Peyer's patch (tissue), 4 donors: ENCODE results near the gene LAPTM5.

Experiments
- CTCF ChIP-seq, 6 experiments: fragments of 450-650 bp in 4 of 6; fragments of 200-600 bp in 2 of 6; sonication (generic) in 1 of 6; IDR thresholded peaks; one replicate each; pipeline ENCODE4 v1.5.1; 2017 to 2019; ENCODE audit warnings: antibody characterized with exemption in 6 of 6, mild to moderate bottlenecking in 3 of 6, moderate library complexity in 1 of 6
- POLR2A ChIP-seq, 2 donors: fragments of 450-650 bp; IDR thresholded peaks; one replicate each; pipeline ENCODE4 v1.5.1; 2017; ENCODE audit warnings: antibody characterized with exemption in 2 of 2, mild to moderate bottlenecking in 2 of 2, moderate library complexity in 2 of 2

- TF ChIP-seq CTCF (IDR thresholded peaks at IDR 0.05) (no peak), POLR2A (IDR thresholded peaks at IDR 0.05) (no peak)
These were observed 28.5 kb downstream of the LAPTM5 start for GRCh38 chr1:30728832-30729638.
